Cardiac fibroblast (primary cell): ENCODE measurements around the gene TTC27.

ENCODE experiments used
- DNase-seq, 2 donors: peaks; one replicate each; pipeline versions ENCODE4 v3.0.0 to v3.0.0-alpha.2; 2010; ENCODE audit warnings: low read depth in 2 of 2
- H3K4me3 ChIP-seq, 2 donors: replicated peaks in 1 of 2; 1 replicate in 1 of 2; 2 replicates in 1 of 2; pipeline ENCODE4 v1.5.1; 2011; ENCODE audit warnings: low read depth in 2 of 2, low read length in 2 of 2, mild to moderate bottlenecking in 2 of 2, moderate library complexity in 1 of 2
- CTCF ChIP-seq: IDR thresholded peaks from one replicate; pipeline ENCODE4 v1.5.1; 2011; ENCODE audit warnings: low read depth, mild to moderate bottlenecking, low read length, inconsistent platforms

TTC27 gene

GRCh38 chr2:32702303-32703064 lies 74.6 kb downstream of the TTC27 start:
- no peak for TF ChIP-seq CTCF
- DNase-seq: no peak
- no peak overlapping the region for H3K4me3 ChIP-seq

- no peak for TF ChIP-seq CTCF
- no peak for DNase-seq
- no peak overlapping the region for H3K4me3 ChIP-seq
Observed at GRCh38 chr2:32706815-32707579, 79.1 kb downstream of the TTC27 start.

- no peak for TF ChIP-seq CTCF
- H3K4me3 ChIP-seq: no peak overlapping the region
- peak; percentile 90 to 94 for DNase-seq
Observed at GRCh38 chr2:32711219-32711618, 83.4 kb downstream of the TTC27 start.

- no peak for DNase-seq
- TF ChIP-seq CTCF: no peak
- no peak overlapping the region for H3K4me3 ChIP-seq
Observed at GRCh38 chr2:32711908-32712501, 84.2 kb downstream of the TTC27 start.

GRCh38 chr2:32712870-32713269 lies 85.0 kb downstream of the TTC27 start:
- no peak for TF ChIP-seq CTCF
- H3K4me3 ChIP-seq: no peak overlapping the region
- peak; percentile 62 to 82 for DNase-seq

- TF ChIP-seq CTCF: no peak
- no peak overlapping the region for H3K4me3 ChIP-seq
- DNase-seq: no peak
Observed at GRCh38 chr2:32714521-32714920, 86.7 kb downstream of the TTC27 start.
